Glomerular endothelial cell (primary cell): ENCODE results near the gene CDC42BPA. TPM values are rescaled to one million over a fixed set of nuclear protein-coding genes. Genes with fewer than 3 reads are reported as not detected.

Source experiments
- DNase-seq: peaks from one replicate; pipeline ENCODE4 v3.0.0-alpha.2; 2011; ENCODE audit warnings: low read depth, low spot score; ENCODE audit errors: extremely low read depth
- total RNA-seq: library from RNA; depleted of rRNA; stranded (reverse); fragments of >200 nt; gene quantifications from 2 replicates; pipeline ENCODE4 v1.2.3, GENCODE V29; 2015

Gene CDC42BPA
- total RNA-seq, 1 donor from 2014 or later, result 129 TPM

GRCh38 chr1:227215863-227216510 is 102.3 kb downstream of the CDC42BPA start:
- no peak for DNase-seq

GRCh38 chr1:227214207-227214606 is 104.1 kb downstream of the CDC42BPA start:
- no peak for DNase-seq

- no peak for DNase-seq
Observed at GRCh38 chr1:227213426-227213825, 104.9 kb downstream of the CDC42BPA start.

- no peak for DNase-seq
Observed at GRCh38 chr1:227212164-227212563, 106.1 kb downstream of the CDC42BPA start.

- no peak for DNase-seq
Observed at GRCh38 chr1:227210604-227211003, 107.7 kb downstream of the CDC42BPA start.

- DNase-seq, result no peak
Observed at GRCh38 chr1:227197064-227197463, 121.2 kb downstream of the CDC42BPA start.

- DNase-seq, result no peak
Observed at GRCh38 chr1:227192163-227192562, 126.1 kb downstream of the CDC42BPA start.

GRCh38 chr1:227191607-227192006 is 126.7 kb downstream of the CDC42BPA start:
- DNase-seq, result no peak

GRCh38 chr1:227190321-227190720 is 128.0 kb downstream of the CDC42BPA start:
- DNase-seq, result no peak

- DNase-seq, result no peak
Observed at GRCh38 chr1:227185291-227185690, 133.0 kb downstream of the CDC42BPA start.

GRCh38 chr1:227182012-227182411 is 136.3 kb downstream of the CDC42BPA start:
- no peak for DNase-seq

GRCh38 chr1:227175611-227176010 is 142.7 kb downstream of the CDC42BPA start:
- no peak for DNase-seq

- DNase-seq, result no peak
Observed at GRCh38 chr1:227174164-227174563, 144.1 kb downstream of the CDC42BPA start.

GRCh38 chr1:227170361-227171166 is 147.7 kb downstream of the CDC42BPA start:
- no peak for DNase-seq

- DNase-seq, result no peak
Observed at GRCh38 chr1:227169343-227169742, 148.9 kb downstream of the CDC42BPA start.

- DNase-seq, result no peak
Observed at GRCh38 chr1:227167276-227168101, 150.8 kb downstream of the CDC42BPA start.

- DNase-seq, result no peak
Observed at GRCh38 chr1:227166559-227166958, 151.7 kb downstream of the CDC42BPA start.

GRCh38 chr1:227161470-227161869 is 156.8 kb downstream of the CDC42BPA start:
- no peak for DNase-seq

GRCh38 chr1:227156520-227156919 is 161.8 kb downstream of the CDC42BPA start:
- DNase-seq, result no peak

GRCh38 chr1:227155688-227156087 is 162.6 kb downstream of the CDC42BPA start:
- DNase-seq, result no peak

GRCh38 chr1:227155004-227155403 is 163.3 kb downstream of the CDC42BPA start:
- DNase-seq, result no peak
